ENCODE results near the gene PPM1E.
"Not testable (repeated sequence)": the region's sequence is repeated elsewhere in the genome, so short reads cannot be mapped to it uniquely, and the experiment has no call there.

DNA sequence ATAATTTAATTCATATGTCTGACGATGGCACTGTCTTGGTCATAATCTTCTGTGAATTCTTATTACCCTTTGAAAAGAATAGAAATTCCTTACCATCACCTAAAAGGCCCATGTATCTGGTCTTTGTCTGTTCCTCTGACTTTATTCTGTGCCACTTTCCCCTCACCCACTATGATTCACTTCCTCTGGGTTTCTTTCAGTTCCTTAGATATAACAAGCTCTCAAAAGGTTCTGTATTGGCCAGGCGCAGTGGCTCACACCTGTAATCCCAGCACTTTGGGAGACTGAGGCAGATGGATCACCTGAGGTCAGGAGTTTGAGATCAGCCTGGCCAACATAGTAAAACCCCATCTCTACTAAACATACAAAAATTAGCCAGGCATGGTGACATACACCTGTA lies 198.7 kb downstream of the PPM1E start:
- not testable (repeated sequence) for TF ChIP-seq POLR2AphosphoS5 (IDR thresholded peaks at IDR 0.05)
- TF ChIP-seq, protein P1, sequence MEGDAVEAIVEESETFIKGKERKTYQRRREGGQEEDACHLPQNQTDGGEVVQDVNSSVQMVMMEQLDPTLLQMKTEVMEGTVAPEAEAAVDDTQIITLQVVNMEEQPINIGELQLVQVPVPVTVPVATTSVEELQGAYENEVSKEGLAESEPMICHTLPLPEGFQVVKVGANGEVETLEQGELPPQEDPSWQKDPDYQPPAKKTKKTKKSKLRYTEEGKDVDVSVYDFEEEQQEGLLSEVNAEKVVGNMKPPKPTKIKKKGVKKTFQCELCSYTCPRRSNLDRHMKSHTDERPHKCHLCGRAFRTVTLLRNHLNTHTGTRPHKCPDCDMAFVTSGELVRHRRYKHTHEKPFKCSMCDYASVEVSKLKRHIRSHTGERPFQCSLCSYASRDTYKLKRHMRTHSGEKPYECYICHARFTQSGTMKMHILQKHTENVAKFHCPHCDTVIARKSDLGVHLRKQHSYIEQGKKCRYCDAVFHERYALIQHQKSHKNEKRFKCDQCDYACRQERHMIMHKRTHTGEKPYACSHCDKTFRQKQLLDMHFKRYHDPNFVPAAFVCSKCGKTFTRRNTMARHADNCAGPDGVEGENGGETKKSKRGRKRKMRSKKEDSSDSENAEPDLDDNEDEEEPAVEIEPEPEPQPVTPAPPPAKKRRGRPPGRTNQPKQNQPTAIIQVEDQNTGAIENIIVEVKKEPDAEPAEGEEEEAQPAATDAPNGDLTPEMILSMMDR (IDR thresholded peaks at IDR 0.05) = not testable (repeated sequence)
